SKM-1 (cell line): ENCODE results near the gene MARCHF10.

Source experiments
- DNase-seq: peaks from one replicate; lab custom pipeline; 2025; ENCODE audit not compliant: unreplicated experiment; lab: John Stamatoyannopoulos, UW

Gene MARCHF10

DNA sequence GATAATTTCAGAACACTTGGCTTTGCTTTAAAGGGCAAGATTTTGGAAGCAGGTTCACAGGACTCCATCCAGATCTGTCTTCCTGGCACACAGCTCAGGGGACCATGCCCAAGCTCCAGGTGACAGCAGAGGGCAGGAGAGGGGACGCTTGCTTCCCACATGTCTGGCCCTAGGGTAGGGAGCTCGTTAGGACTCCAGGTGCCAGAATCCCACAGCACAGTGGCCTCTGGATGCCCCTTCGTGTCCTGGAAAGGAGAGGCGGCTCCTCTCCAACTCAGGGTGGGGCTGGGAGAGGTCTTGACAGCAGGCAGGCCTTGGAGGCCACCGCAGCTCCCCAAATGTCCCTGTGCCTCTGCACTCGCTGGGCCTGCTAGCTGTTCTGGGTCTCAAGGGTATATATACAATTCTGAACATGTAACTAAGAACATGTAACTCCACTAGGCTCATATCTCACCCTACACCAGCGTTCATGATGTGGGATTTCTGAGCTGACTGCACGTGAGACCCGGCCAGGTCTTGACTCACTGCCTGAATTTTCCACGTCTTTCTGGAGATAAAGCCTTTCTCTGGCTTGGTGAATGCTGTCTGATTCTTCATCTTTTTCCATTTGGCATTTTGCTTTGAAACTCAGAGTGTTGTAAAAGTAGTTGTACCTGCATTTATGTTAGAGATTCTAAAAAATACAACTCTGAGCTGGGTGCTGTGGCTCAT, 52.8 kb downstream of the MARCHF10 start:
- DNase-seq: no peak

DNA sequence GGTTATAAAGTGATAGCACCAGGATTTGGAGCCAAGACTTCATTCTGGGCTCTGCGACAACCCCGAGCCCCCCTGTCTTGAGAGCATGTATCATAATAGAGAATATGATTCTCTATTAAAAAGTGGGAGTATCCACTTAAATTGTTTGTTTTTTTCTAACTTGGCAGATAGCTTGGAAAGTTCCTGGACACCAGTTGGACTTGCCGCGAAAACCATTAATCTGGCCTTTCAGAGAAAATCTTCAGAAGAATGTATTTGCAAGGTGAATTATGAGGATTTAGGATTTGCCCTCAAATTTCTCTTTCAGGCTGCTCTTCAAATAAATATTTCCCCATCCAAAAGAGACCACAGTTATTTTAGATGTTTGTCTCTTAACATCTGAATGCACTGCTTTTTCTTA, 53.5 kb downstream of the MARCHF10 start:
- DNase-seq: no peak

DNA sequence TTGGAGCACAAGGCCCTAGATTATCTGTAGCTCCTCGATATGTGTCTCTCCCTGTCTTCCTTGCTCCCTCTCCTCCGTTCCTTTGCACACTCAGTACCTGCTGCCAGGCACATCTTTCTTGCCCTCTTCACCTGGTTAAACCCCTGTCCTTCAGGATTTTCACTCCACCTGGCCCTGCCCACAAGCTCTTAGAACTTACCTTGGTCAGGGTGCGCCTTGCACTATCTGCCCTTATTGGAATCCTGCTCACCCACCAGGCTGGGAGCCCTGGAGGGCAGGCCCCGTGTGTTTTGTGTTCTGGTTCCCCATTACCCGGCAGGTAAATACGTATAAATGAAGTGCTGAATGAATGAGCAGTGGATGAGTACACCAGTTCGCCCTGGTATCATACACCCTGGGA, 54.6 kb downstream of the MARCHF10 start:
- no peak for DNase-seq

DNA sequence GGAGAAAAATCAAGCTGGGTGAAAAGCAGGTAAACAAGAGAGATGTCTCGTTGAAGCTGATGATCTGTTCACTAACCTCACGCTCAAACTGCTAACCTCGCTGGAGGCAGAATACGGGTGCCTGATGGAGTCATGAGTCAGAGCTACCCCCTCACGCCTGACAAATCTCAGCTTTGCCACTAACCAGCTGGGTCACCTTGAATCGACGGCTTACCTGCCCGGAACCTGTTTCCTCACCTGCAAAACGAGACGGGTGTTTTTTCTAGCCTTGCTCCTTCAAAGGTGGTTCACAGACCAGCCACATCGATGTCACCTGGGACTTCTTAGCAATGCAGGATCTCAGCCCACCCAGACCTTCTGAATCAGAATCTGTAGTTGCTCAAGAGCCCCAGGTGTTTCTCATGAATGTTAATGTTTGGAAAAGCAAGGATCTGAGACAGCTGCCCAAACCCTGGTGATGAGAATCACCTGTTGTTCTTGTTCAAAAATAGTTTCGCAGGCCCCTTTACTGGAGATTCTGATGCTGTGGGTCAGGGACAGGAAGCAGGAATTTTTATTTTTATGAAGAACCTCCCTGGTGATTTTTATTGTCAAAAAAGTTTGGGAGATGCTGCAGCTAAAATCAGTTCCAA, 56.9 kb downstream of the MARCHF10 start:
- no peak for DNase-seq

DNA sequence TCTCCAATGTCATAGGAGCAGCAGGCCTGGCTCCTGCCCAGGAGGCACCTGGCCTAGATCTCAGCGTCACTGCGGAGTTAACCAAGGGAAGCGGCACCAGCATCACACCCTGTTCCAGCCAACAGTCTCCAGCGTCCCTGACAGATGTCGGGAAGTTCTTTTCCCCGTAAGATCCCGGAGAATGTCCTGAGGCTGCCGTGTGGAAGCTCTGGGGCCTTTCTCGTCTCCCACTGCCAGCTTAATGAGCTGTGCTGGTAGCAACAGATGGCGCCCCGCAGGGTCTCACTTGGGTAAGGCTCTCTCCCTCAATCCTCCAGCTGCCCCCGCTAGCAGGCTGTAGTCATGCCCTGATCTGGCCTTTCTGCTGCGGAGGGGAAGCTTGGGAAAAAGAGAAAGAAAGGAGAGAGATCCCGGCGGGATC, 57.5 kb downstream of the MARCHF10 start:
- DNase-seq: no peak

DNA sequence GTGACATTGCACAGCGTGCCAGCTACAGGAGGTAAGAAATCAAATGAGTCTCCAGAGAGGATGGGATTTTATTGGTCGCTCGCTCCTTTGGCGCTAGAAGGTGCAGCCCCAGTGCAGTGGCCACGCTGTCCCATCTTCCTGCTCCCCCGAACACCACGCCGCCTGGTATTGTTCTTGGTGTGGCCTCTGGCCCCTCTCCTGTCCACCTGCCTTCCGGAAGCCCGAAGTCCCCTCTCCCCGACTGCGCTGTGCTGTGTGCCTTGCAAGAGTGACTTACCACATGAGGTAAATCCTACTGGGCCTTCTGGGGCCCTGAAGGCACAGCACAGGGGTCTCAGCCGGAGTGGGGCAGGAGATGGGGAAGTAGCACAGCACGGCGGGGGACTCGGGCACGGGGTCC, 58.2 kb downstream of the MARCHF10 start:
- DNase-seq: no peak

DNA sequence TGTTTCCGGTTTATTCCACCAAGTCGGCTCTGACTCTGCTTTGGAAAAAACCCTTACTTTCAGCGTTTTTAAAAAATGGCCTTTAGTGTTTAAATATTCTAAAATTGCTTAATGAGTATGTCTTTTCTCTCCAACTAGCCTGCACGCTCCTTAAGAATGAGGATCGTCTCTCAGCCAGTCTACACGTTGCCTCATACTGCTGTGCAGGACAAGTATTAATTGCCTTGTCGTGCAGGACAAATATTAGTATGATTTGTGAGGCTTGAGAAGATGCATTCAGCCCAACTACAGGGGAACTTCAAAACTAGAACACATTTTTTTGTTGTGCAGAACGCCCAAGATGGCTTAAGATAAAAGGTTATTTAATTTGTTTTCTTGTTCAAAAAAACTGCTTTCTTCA, 61.2 kb downstream of the MARCHF10 start:
- no peak for DNase-seq

DNA sequence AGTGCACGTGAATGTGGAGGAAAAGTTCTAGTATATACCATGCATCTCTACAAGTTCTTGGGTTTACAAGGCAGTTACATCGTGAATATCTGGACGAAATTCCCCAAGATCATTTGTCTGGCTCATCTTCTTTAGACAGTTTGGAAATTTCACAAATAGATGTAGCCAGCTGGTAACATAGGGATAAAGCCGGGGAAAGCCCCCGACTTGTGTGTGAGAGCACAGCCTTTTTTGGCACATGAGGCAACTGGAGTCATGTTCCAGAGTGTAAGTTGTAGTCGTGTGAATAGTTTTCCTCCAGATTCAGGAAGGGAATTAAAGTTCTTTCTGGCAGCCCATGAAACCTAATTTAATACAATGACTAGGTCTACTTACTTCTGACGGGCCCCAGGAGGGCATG, 62.3 kb downstream of the MARCHF10 start:
- DNase-seq: no peak

DNA sequence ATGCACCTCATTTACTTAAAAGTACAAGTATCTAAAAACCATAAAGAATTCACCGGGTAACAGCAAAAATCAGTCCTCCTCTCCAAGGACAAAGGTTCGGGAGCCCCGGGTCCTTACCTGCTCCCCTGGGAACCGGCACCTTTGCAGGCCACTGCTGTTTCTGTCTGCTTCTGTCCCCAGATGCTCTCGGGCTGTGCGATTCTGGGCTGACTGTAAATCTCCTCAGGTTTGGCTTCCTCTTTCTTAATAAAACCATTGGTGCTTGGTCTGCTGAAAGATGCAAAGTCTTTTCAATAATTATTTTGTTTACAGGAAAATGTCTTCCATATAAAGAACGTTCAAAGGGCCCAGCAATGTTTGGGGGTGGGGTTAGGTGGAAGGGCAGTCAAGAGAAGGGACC, 63.9 kb downstream of the MARCHF10 start:
- DNase-seq: no peak

DNA sequence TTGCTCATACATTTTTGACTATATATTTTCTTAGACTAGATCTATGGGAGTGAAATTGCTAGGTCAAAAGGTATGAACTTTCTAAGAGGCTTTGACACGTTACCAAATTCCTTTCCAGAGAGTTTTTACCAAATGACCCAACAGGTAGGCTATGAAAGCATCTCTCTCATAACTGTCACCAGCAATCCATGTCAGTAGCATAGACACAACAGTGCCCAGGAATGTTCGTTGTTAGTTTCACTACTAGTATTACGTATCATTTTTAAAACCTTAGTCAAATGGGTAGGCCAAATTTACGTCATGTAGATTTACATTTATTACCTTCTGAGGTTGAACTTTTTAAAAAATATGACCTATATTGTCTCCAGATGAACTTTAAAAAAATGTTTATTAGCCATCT, 66.8 kb downstream of the MARCHF10 start:
- no peak for DNase-seq

DNA sequence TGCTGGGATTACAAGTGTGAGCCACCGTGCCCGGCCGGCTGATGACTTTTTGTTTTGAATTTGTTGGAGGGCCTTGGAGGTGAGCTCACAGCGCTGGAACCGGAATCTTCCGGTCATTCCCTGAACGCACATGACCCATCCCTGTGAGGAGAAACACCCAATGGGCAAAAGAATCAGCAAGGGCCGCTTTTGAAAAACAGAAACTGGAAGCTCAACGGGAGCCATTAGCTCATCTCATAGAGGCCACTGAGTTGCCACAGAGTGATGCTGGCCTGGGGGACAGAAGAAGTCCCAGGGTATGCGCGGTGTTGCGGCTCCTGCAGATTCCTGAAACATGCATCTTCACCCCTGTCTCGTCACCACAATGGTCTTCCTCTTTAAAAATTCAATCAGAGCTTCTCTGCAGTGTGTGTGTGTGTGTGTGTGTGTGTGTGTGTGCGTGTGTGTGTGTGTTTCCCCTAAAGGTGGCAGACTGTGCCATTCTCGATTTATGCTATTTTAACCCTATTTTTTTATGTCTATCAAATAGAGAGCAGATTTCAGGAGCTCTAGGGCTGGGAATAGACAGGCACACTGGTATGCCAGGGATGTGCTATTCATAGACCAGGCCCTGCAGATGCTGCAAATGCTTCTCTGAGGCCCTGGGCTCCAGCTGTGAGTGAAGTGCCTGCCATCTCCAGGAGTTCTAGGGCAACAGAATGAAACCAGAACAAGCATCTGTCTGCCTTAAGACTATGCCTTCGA, 68.3 kb downstream of the MARCHF10 start:
- DNase-seq: no peak

DNA sequence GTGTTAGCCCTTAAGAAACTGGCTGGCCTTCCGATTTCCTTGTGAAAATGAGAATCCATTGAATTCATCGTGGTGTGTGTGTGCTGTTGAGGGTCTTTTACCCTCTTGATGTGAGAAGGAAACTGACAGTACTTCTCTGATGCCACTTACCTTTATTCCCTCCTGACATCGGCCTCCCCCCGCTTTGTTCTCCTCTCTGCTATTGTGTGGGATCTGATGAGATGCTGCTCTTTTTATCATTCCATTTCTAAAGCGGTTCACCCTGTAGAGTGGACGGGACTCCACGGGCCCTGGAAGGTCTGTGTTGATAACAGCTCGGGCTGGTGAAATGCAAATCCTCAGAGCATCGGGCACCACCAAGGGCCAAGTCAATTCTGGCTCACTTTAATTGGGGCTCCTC, 69.8 kb downstream of the MARCHF10 start:
- no peak for DNase-seq

DNA sequence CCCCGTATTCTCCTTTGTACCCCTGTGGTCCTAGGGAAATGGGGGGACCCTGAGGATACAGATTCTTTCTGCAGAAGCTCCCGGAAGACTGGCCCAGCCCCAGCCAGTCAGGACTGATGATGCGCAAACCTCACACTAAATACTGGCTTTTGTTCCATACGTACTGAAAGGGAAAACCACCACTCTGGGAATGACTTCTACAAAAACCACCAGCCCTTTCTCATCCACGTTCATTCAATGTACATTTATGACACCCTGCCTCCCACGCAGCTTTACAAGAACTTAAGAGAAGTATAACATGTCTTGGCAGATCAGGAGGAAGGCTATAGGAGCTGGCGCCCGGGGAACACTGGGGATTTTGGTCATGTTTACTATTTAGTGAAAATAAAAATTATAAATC, 70.6 kb downstream of the MARCHF10 start:
- no peak for DNase-seq

DNA sequence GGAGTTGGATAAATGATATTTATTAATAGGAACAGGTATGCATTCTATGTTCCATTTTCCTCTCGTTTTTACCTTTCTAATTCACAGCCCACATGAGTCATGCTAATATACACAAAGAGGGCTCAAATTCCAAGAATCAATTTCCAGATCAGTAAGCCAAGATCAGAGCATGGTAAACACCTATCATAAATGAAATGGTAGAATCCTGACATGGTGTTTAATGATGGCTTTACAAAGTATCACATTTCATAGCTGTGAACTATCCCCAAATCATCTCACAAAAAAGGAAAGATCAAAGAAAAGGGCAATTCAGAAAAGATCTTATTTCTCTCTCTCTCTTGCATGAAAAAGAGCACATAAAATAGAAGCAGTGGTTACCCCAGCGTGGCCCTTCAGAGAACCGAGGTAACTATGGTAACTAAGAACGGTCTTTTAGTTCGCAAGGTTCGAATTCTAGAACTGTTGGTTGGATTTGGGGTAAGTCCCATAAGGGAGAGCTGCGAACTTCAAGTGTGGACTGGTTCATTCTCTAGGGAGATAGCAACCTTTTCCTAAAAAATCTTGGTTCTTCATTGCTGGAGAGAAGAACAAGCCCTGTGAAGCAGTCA, 73.0 kb downstream of the MARCHF10 start:
- DNase-seq: no peak

DNA sequence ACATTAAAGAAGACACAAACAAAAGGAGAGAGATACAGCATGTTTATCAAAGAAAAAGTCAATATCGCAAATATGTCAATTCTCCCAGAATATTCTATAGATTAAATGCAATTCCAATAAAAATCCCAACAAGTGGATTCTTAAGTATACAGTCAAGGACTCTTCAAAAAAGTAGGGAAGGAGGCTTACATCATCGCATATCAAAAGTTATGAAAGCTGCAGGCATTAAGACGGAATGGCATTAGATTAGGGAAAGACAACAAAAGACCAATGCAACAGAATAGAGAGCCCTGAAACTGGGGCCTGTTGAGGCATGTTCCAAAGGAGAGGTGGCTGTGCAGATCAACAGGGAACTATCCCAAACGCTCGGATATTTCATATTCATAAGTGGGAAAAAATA, 76.0 kb downstream of the MARCHF10 start:
- DNase-seq: no peak

DNA sequence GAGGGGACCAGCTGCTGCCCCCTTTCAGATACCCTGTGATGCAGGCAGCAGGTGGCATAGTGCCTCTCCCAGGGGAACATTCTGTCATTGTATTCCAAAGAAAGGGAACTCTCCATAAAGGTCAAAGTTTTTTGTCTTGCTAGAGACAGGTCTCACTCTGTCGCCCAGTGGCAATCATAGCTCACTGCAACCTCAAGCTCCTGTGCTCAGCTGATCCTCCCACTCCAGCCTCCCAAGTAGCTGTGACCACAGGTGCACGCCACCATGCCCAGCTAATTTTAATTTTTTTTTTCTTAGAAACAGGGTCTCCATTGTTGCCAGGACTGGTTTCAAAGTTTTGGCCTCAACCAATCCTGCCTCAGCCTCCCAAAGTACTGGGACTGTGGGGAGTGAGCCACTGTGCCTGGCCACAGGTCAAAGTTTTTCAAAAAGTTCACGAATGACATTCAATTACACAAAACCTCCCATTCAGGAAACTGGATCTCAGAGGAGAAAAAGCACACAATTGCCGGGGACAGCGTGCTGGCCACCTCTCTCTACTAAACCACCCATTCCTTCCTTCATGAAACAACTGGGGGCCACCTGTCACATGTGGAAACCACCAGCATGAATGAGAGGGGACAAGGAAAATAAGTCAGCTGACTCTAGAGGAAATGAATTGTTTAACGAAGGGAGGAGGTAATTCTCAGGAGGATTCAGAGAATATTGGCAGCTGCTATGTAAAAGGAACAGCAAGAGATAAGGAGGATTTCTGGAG, 80.0 kb downstream of the MARCHF10 start:
- DNase-seq: no peak

DNA sequence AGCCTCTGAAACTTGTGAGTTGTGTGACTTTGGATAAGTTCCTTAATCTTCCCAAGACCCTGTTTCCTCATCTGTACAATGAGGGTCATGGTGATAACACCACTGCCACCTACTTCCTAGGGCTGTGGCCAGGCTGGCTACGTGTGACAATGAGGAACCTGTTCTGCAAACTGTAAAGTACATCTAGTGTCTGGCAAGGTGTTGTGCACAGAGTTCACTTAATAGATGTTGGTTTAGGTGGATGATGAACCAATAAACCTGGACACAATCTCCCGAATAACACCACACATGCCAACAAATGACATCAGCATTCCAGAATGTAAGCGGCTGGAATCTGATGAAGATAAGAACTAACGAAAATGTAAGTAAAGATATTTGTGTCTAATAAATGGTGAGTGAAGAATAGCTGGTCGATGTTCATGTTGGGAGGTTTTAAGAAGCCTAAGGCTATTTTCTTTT, 82.3 kb downstream of the MARCHF10 start:
- DNase-seq: peak; percentile 13

DNA sequence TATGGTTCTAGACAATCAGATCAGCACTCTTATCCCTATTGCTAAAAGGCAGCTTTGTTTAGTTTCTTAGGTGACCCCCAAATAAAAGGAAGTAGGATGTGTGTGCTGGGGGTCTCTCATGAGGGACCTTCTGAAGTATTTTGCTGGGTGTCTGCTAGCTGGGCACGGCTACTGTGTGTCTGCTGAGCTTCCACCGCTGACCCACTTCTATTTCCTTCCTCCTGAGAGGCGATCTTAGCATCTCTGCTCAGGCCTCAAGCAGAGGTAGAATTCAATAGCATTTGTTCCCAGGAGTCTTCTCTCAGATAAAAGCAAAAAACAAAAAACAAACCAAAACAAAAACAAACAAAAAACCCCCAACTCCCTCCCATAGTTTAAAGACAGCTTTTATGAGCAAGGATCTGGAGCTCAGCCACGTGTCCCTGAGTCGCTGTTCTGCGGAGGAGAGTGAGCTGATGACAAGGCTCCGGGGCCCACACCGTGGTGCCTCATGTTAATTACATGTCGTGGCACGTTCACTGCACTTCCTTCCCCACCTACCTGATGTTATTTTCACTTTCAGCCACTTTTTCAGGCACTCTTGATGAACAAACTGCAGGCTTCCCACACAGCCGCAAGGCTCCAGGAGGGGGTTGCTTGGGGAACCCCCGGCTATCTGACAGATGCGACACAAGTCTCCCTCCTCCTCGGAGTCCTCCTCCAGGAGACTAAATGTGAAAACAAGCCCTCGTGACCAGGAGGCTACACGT, 83.5 kb downstream of the MARCHF10 start:
- no peak for DNase-seq

DNA sequence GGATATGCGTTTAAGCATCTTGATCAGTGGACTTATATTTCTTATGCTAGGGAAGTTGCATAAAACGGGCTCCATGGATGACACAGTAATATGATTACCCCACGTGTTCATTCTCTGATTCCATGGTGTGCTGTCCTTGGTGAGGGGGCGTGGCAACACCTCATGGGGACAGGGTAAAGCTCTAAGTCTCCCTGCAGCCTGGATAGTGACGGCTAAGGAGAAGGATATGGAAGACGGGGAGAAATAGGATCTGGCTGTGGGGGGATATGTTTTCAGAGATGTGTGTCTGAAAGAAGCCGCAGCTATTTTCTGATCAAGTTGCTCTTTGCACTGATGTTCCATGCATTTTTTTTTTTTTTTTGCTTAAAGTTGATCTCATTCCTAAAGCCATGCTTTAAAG, 84.3 kb downstream of the MARCHF10 start:
- no peak for DNase-seq

DNA sequence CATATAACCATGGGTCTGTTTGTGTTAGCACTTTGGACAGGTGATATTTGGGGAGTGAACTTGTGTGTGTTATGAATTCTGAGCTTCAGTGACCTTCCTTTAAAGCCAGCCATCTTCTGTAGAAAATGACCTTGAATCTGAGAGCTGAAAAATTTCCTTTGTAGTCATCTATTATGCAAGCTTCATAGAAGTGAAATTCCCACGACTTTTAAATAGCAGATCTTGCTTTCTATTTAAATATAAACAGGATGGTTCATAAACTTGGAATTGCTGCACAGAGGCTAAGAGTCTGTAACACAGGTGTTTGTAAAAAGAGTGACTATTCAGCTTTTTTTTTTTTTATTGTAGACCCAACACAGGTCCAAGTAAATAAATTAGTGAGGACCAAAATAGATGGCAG, 85.5 kb downstream of the MARCHF10 start:
- no peak for DNase-seq
